ENCODE results near the gene LMAN1L.

The LMAN1L gene

GRCh38 chr15:74792227-74793016 lies 20.2 kb upstream of the LMAN1L start:
- in situ Hi-C loops (cut with MboI; ENCODE audit: low sequenced_read_pairs) = no loop called here

DNA sequence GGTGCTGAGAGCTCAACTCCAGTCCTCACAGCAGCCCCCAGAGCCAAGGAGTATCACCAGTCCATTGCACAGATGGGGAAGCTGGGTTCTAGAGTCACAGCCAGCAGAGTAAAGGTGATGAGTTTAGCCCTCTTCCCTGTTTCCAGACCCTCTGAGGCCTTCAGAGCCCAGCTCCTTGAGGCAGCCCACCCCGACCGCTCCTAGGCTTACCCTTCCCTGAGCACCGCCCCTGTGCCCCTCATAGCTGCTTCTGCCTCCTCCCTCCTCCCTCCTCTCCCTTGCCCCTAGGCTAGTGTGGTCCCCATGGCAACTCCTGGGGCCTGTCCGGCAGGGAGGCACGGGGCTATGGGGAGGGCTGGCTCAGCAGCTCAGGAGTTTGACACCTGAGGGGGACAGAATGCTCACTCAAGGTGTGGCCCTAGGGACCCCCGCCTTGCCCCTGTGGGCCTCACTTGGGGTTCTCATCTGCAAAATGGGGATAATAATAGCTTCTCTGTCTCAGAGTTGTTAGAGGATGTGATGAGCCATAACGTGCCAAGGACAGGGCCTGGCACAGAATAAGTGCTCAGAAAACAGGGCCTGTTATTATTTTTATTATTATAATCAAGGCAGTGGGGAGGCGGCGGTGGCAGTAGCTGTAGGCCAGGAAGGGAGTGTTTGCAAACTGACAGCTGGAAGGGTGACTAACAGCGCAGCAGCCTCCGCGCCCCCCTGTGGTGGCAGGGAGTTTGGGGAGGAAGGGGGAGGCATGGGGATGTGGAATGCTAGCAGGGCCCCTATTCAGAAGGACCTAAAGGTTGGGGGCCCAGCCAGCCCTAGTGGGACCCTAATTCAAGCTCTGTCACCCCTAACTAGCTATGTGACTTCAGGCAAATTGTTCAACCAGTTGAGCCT lies 19.3 kb upstream of the LMAN1L start:
- in situ Hi-C loops (cut with MboI; ENCODE audit: low sequenced_read_pairs) = no loop called here

- in situ Hi-C loops (cut with MboI; ENCODE audit: low sequenced_read_pairs) = no loop called here
Measured at GRCh38 chr15:74794248-74794969, 18.2 kb upstream of the LMAN1L start.

DNA sequence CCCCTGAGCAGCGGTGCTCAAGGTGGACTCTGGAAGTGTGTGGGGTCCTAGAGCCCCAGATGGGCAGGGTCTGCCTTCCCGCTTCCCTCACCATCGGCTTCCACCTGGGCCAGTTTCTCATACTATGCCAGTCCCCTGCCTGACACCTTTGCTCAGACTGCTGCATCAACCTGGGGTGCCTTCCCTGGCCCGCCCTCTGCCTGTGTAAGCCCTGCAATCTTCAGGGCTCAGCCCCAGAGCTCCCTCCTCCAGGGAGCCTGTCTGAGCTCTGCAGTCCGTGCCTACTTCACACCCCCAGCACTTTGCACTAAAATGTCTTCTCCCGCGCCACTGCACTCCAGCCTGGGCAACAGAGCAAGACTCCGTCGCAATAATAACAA lies 17.7 kb upstream of the LMAN1L start:
- in situ Hi-C loops (cut with MboI; ENCODE audit: low sequenced_read_pairs) = no loop called here

DNA sequence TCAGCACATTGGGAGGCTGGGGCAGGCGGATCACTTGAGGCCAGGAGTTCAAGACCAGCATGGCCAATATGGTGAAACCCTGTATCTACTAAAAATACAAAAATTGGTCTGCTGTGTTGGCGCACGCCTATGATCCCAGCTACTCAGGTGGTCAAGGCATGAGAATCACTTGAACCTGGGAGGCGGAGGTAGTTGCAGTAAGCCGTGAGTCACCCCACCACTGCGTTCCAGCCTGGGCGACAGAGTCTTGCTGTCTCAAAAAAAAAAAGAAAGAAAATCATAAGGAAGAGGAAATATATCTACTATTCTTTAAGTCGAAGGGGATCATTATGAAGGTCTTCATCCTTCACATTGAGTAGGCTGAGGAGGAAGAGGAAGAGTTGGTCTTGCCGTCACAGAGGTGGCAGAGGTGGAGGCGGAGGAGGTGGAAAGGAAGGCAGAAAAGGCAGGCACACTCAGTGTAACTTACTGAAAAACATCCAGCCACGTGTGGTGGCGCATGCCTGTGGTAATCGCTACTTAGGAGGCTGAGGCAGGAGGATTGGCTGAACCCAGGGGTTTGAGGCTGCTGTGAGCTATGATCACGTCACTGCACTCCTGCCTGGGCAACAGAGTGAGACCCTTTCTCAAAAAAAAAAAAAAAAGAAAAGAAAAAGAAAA lies 16.5 kb upstream of the LMAN1L start:
- in situ Hi-C loops (cut with MboI; ENCODE audit: low sequenced_read_pairs) = no loop called here

- in situ Hi-C loops (cut with MboI; ENCODE audit: low sequenced_read_pairs) = no loop called here
Measured at GRCh38 chr15:74798388-74799254, 14.0 kb upstream of the LMAN1L start.

DNA sequence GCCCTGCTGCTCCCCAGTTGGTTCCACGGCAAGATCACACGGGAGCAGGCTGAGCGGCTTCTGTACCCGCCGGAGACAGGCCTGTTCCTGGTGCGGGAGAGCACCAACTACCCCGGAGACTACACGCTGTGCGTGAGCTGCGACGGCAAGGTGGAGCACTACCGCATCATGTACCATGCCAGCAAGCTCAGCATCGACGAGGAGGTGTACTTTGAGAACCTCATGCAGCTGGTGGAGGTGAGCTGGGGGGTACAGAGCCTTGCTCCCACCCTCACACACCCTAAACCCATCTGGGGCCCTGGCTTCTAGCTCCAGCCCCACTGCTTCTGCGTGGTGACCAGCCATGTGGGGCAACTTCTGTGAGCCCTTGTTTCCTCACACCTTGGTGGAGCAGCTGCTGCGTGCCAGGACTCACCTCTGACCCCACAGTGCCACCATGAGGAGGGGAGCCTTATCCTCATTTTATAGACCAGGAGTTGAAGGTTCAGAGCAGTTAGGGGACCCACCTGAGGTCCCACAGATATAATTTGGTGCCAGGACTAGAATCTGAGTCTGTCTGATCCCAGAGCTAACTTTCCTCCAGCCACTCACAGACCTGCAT lies 13.3 kb upstream of the LMAN1L start:
- in situ Hi-C loops (cut with MboI; ENCODE audit: low sequenced_read_pairs) = no loop called here

DNA sequence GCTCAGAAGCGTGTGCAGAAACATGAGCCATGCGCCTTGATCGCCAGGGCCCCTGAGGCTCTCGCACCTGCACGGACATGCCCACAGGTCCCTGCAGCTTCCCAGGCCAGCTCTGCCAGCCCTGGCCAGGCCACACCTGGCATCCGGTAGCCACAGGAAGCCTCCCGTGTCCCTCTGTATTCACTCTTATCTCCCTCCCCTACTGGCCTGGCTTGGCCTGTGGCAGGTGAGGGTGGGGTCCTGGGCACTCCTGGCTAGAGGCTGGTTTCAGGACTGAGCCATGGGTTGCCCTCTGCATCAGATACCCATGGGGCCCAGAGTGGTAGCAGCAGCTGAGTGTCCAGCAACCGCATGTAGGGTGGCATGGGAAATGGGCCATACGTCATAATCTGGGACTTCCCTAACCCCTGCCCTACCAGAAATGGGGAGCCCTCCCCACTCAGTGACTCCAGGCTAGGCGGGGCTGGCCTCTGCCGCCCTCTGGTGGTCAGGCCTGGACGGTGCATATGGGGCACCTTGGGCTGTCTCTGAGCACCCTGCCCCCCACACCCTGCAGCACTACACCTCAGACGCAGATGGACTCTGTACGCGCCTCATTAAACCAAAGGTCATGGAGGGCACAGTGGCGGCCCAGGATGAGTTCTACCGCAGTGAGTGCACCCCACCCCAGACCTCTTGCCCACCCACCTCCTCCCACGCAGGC lies 12.6 kb upstream of the LMAN1L start:
- in situ Hi-C loops (cut with MboI; ENCODE audit: low sequenced_read_pairs) = no loop called here

DNA sequence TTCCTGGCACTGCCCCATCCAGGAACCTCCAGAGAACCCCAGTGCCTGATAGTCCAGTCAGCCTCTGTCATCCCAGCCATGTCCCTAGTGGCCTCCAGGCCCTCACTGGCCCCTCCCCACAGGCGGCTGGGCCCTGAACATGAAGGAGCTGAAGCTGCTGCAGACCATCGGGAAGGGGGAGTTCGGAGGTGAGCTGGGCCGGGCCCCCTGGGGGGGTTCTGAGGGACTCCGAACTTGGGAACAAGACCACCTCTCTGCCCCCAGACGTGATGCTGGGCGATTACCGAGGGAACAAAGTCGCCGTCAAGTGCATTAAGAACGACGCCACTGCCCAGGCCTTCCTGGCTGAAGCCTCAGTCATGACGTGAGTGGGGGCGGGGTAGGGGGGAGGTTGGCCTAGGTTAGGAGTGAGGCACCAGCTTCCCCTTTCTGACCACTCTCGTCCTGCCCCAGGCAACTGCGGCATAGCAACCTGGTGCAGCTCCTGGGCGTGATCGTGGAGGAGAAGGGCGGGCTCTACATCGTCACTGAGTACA lies 12.0 kb upstream of the LMAN1L start:
- in situ Hi-C loops (cut with MboI; ENCODE audit: low sequenced_read_pairs) = no loop called here

GRCh38 chr15:74801311-74801997 lies 11.2 kb upstream of the LMAN1L start:
- in situ Hi-C loops (cut with MboI; ENCODE audit: low sequenced_read_pairs) = no loop called here

DNA sequence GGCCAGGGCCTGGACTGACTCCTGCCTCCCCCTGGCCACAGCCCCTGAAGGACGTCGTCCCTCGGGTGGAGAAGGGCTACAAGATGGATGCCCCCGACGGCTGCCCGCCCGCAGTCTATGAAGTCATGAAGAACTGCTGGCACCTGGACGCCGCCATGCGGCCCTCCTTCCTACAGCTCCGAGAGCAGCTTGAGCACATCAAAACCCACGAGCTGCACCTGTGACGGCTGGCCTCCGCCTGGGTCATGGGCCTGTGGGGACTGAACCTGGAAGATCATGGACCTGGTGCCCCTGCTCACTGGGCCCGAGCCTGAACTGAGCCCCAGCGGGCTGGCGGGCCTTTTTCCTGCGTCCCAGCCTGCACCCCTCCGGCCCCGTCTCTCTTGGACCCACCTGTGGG lies 10.3 kb upstream of the LMAN1L start:
- in situ Hi-C loops (cut with MboI; ENCODE audit: low sequenced_read_pairs) = no loop called here

DNA sequence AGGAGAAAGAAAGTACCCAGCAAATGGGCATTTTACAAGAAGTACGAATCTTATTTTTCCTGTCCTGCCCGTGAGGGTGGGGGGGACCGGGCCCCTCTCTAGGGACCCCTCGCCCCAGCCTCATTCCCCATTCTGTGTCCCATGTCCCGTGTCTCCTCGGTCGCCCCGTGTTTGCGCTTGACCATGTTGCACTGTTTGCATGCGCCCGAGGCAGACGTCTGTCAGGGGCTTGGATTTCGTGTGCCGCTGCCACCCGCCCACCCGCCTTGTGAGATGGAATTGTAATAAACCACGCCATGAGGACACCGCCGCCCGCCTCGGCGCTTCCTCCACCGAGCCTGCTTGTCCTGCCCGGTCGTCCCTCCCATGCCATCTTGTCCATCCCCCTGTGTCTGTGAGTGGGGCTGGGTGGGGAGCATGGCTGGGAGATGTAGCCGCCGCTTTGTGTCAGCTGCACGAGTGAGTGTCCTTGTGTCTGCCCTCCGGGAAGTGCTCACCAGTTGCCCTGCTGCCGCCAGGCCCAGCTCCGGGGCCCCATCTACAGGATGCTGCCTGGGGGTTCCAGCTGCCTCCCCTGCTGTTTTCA lies 9.7 kb upstream of the LMAN1L start:
- in situ Hi-C loops (cut with MboI; ENCODE audit: low sequenced_read_pairs) = no loop called here

DNA sequence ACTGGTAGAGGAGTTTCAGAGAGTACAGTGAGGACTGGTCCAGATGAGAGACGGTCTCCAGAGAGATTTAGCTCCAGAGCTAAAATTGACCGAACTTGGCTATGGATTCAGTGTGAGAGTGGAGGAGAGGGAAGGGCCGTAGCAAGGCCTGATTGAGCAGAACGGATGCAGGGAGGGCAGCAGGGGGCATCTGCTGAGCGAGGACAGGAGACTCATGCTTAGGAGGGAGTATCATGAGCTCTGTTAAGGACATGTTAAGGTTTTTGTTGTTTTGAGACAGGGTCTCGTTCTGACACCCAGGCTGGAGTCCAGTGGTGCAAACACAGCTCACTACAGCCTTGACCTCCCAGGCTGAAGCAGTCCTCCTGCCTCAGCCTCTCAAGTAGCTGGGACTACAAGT lies 7.7 kb upstream of the LMAN1L start:
- in situ Hi-C loops (cut with MboI; ENCODE audit: low sequenced_read_pairs) = no loop called here

- in situ Hi-C loops (cut with MboI; ENCODE audit: low sequenced_read_pairs) = no loop called here
Measured at GRCh38 chr15:74807282-74807681, 5.4 kb upstream of the LMAN1L start.

DNA sequence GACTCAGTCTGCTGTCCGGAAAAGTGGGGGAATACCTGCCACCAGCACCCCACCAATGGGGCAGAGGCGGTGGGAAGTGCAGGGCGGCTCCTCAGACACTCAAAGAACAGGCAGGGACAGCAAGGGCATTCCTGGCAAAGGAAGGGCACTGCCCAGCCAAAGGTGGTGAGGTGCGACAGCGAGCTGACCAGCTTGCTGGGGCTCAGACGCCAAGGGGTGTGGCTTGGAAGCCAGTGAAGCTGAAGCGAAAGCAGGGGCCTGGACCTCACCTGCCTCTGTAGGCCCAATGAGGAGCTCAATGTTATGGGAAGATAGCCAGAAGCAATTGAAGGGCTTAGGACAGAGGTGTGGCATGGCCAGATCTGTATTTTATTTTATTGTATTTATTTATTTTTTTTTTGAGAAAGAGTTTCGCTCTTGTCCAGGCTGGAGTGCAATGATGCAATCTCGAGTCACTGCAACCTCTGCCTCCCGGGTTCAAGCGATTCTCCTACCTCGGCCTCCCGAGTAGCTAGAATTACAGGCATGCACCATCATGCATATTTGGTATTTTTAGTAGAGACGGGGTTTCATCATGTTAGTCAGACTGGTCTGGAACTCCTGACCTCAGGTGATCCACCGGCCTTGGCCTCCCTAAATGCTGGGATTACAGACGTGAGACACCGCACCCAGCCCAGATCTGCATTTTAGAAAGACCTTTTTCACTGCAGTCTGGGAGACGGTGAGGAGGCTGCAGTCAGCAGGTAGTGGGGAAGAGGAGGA lies 4.4 kb upstream of the LMAN1L start:
- in situ Hi-C loops (cut with MboI; ENCODE audit: low sequenced_read_pairs) = no loop called here

GRCh38 chr15:74808840-74809229 lies 3.8 kb upstream of the LMAN1L start:
- in situ Hi-C loops (cut with MboI; ENCODE audit: low sequenced_read_pairs) = no loop called here

DNA sequence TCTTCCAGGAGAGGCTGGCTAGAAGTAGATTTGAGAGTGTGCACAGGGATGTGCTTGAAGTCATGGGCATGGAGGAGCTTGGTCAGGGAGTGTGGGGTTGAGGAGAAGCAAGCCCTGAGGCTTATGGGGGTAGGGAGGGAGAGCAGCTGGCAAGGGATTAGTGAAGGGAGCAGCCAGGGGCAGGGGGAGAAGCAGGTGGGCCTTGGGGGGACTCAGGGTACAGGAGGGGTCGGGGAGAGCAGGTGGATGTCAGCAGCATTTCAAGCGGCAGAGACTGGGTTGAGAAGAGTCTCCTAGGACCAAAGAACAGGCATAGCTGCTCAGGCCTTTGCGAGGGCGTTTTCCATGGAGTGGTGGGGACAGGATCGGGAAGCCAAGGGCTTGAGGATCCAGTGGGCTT lies 3.4 kb upstream of the LMAN1L start:
- in situ Hi-C loops (cut with MboI; ENCODE audit: low sequenced_read_pairs) = no loop called here

All from HL-60/S4 treated with retinoic acid at 250 ng/mL for 4 days and 3 days (cell line).